Activated T-helper 1 cell treated with anti-CD3 and anti-CD28 coated beads, Interleukin-12 subunit alpha, Interleukin-12 subunit beta, Interleukin-2, Interleukin-4 antibody, amounts not matched to agents 30 ng/mL and 10 ng/mL and 1 ng/mL, durations not matched to agents 14 hours and 24 hours and 36 hours (primary cell): Measurements from ENCODE around the gene DNAJC10. TPM values are rescaled to one million over a fixed set of nuclear protein-coding genes. Genes with fewer than 3 reads are reported as not detected.
"Not testable (repeated sequence)": the region's sequence is repeated elsewhere in the genome, so short reads cannot be mapped to it uniquely, and the experiment has no call there.

ENCODE experiments used
- DNase-seq: peaks from one replicate; pipeline ENCODE4 v3.0.0; 2021; ENCODE audit warnings: low spot score
- H3K27ac Mint-ChIP-seq: one replicate; pipeline ENCODE4 v1.8.0; 2021; ENCODE audit warnings: mild to moderate bottlenecking, mixed read lengths
- H3K27me3 Mint-ChIP-seq: one replicate; pipeline ENCODE4 v1.8.0; 2022; ENCODE audit warnings: mild to moderate bottlenecking, moderate library complexity, mixed read lengths; ENCODE audit not compliant: insufficient read depth
- H3K36me3 Mint-ChIP-seq: one replicate; pipeline ENCODE4 v1.8.0; 2021; ENCODE audit warnings: low read depth, mixed read lengths
- H3K4me1 Mint-ChIP-seq: one replicate; pipeline ENCODE4 v1.8.0; 2021; ENCODE audit warnings: low read depth, mixed read lengths
- H3K4me3 Mint-ChIP-seq: one replicate; pipeline ENCODE4 v1.8.0; 2021; ENCODE audit warnings: mild to moderate bottlenecking, moderate library complexity, mixed read lengths
- H3K9me3 Mint-ChIP-seq: one replicate; pipeline ENCODE4 v1.8.0; 2021; ENCODE audit warnings: mixed read lengths
- intact Hi-C: fragments of 100-400 bp; cut with micrococcal nuclease; formaldehyde crosslinking; loops from one replicate; pipeline ENCODE4 v1.15.1; 2024
- total RNA-seq: library from RNA; stranded (reverse); gene quantifications from 2 replicates; pipeline ENCODE4 v1.2.3, GENCODE V29; 2022

The DNAJC10 gene
- total RNA-seq, 1 donor from 2014 or later, result 69.5 TPM

GRCh38 chr2:182706751-182707150 lies 9.3 kb upstream of the DNAJC10 start:
- no peaks in the 10 kb centered on the region for H3K9me3 Mint-ChIP-seq
- H3K4me1 Mint-ChIP-seq, result no peaks in the 10 kb centered on the region
- intact Hi-C loops, result no loop called here
- H3K4me3 Mint-ChIP-seq, result no peak overlapping the region
- H3K27me3 Mint-ChIP-seq, result peaks cover 38% of the 10 kb centered on the region
- H3K27ac Mint-ChIP-seq, result no peak overlapping the region
- DNase-seq, result no peak
- no peaks in the 10 kb centered on the region for H3K36me3 Mint-ChIP-seq

DNA sequence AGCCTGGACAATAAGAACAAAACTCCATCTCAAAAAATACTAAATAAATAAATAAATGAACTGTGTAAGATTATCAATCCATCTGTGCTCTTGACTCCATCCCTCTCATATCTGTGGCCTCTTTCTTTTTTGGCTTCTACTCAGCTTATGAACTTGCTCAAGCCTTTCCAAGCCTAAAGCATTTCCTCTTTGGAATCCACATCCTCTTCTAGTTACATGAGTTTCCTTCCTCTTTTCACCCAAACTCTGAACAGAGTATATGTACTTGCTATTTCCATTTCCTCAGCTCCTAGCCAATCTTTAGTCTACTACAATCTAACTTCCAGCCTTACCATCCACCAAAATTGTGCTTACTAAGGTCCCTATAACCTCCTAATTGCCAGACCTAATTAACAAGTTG lies 2.5 kb upstream of the DNAJC10 start:
- Mint-ChIP-seq H3K27me3 (peaks cover 14% of the 10 kb centered on the region), H3K9me3 (no peaks in the 10 kb centered on the region), H3K4me1 (no peaks in the 10 kb centered on the region), H3K4me3 (no peak overlapping the region), H3K36me3 (no peaks in the 10 kb centered on the region), H3K27ac (no peak overlapping the region)
- no peak for DNase-seq
- intact Hi-C loops, result no loop called here

- no peaks in the 10 kb centered on the region for H3K36me3 Mint-ChIP-seq
- DNase-seq, result no peak
- intact Hi-C loops, result loop anchor here (1.0 to 5.0 kb wide), 3 partner anchors 237 to 409 kb away; partner anchors contain the start of genes DUSP19 and NUP35
Observed at GRCh38 chr2:182715121-182715891, 751 bp upstream of the DNAJC10 start.

GRCh38 chr2:182716650-182716979 lies 558 bp downstream of the DNAJC10 start:
- intact Hi-C loops, result loop anchor here (1.0 to 5.0 kb wide), 5 partner anchors 50 to 1738 kb away; partner anchors contain the start of genes DUSP19 and NCKAP1
- DNase-seq, result peak; percentile 5
- Mint-ChIP-seq H3K4me1 (no peaks in the 10 kb centered on the region), H3K27ac (no peak overlapping the region), H3K36me3 (peaks cover 4% of the 10 kb centered on the region), H3K4me3 (no peak overlapping the region), H3K27me3 (peaks cover 5% of the 10 kb centered on the region), H3K9me3 (no peaks in the 10 kb centered on the region)

More at GRCh38 chr2:182715121-182715891, 751 bp upstream of the DNAJC10 start:
- Mint-ChIP-seq H3K27me3 (peaks cover 11% of the 10 kb centered on the region), H3K4me3 (no peak overlapping the region), H3K9me3 (no peaks in the 10 kb centered on the region), H3K27ac (no peak overlapping the region), H3K4me1 (no peaks in the 10 kb centered on the region)

DNA sequence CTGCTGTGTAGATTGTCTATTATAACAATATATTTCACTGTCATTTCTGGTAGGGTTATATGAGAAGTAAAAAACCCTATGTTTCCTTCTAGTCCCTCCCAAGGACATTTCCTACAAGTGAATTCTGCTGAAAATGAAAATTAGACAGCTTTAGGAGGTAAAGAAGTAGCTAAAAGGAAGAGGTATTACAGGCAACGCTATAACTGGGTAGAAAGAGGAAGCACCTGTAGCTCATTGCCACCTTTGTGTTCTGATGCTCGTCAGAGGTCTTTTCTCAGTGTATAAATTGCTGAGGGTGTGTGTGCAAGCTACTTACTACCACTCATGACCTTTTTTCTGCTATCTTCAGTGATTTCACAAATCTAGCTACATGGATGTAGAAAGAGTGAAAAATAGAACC lies 1.4 kb downstream of the DNAJC10 start:
- H3K9me3 Mint-ChIP-seq, result no peaks in the 10 kb centered on the region
- H3K27me3 Mint-ChIP-seq, result peaks cover 5% of the 10 kb centered on the region
- intact Hi-C loops, result loop anchor here (2.0 to 5.0 kb wide), 3 partner anchors 51 to 1739 kb away; partner anchors contain the start of gene DUSP19
- DNase-seq, result no peak
- no peak overlapping the region for H3K27ac Mint-ChIP-seq
- H3K4me1 Mint-ChIP-seq, result no peaks in the 10 kb centered on the region
- no peak overlapping the region for H3K4me3 Mint-ChIP-seq
- peaks cover 4% of the 10 kb centered on the region for H3K36me3 Mint-ChIP-seq

- intact Hi-C loops, result loop anchor here (2.0 to 5.0 kb wide), 3 partner anchors 51 to 1739 kb away; partner anchors contain the start of gene DUSP19
- Mint-ChIP-seq H3K4me3 (no peak overlapping the region), H3K36me3 (peaks cover 4% of the 10 kb centered on the region)
Observed at GRCh38 chr2:182717816-182718215, 1.8 kb downstream of the DNAJC10 start.

DNA sequence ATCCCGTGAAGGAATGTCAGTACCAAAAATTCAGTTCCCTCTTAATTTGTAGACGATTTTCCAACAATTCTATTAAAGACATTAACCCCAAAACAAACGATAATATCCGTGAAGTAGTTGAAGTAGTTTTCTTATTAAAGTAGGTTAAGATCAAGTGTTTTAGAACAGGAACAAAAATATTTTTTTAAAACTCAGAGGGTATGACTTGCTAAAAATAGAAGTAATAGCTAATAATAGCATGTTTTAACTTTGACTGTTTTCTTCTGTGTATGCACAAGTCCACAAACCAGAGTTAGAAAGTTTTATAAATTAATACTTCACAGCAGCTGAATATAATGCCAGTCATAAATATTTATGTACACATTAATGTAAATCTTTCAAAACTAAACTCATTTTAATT lies 2.4 kb downstream of the DNAJC10 start:
- DNase-seq, result no peak
- Mint-ChIP-seq H3K27ac (no peak overlapping the region), H3K27me3 (peaks cover 3% of the 10 kb centered on the region), H3K9me3 (no peaks in the 10 kb centered on the region), H3K4me3 (no peak overlapping the region), H3K4me1 (no peaks in the 10 kb centered on the region), H3K36me3 (peaks cover 7% of the 10 kb centered on the region)
- intact Hi-C loops, result loop anchor here (5.0 kb wide), 1 partner anchor 359 kb away; the partner anchor contains the start of gene DUSP19

More at GRCh38 chr2:182717816-182718215, 1.8 kb downstream of the DNAJC10 start:
- H3K27me3 Mint-ChIP-seq, result peaks cover 5% of the 10 kb centered on the region
- H3K9me3 Mint-ChIP-seq, result no peaks in the 10 kb centered on the region
- no peak overlapping the region for H3K27ac Mint-ChIP-seq
- no peaks in the 10 kb centered on the region for H3K4me1 Mint-ChIP-seq
- no peak for DNase-seq

DNA sequence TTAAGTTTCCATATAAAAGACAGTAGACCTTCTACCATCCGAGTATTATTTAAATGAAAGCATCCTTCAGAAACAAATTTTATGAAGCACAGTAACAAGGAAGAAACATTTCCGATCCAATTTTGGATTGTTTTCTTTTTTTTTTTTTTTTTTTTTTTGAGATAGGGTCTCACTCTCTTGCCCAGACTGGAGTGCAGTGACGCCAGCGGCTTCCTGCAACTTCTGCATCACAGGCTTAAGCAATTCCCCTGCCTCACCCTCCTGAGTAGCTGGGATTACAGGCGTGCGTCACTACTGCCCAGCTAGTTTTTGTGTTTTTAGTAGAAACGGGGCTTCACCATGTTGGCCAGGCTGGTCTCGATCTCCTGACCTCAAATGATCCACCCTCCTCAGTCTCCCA lies 3.1 kb downstream of the DNAJC10 start:
- peaks cover 10% of the 10 kb centered on the region for H3K36me3 Mint-ChIP-seq
- not testable (repeated sequence) for DNase-seq, H3K4me3 Mint-ChIP-seq, H3K4me1 Mint-ChIP-seq, H3K27ac Mint-ChIP-seq, H3K27me3 Mint-ChIP-seq, H3K9me3 Mint-ChIP-seq
- intact Hi-C loops, result loop anchor here (5.0 kb wide), 1 partner anchor 358 kb away; the partner anchor contains the start of gene DUSP19

DNA sequence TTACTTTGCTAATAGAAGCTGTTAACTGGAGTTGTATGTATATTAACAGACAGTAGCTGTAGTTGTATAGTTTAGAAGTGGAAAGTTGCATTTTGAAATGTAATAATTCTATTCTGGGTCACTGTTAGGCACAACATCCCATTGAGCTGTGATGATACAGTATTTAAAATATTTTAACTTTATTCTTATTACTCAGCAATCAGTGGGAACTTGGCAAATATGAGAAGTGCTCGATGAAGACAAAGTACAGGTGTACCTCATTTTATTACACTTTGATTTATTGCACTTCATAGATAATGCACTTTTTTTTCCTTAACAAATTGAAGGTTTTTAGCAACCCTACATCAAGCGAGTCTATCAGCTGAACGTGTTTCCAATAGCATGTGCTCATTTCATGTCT lies 8.6 kb downstream of the DNAJC10 start:
- peaks cover 28% of the 10 kb centered on the region for H3K36me3 Mint-ChIP-seq
- no peaks in the 10 kb centered on the region for H3K27me3 Mint-ChIP-seq
- H3K27ac Mint-ChIP-seq, result no peak overlapping the region
- H3K4me1 Mint-ChIP-seq, result no peaks in the 10 kb centered on the region
- no peak for DNase-seq
- no peaks in the 10 kb centered on the region for H3K9me3 Mint-ChIP-seq
- H3K4me3 Mint-ChIP-seq, result no peak overlapping the region
- intact Hi-C loops, result no loop called here

DNA sequence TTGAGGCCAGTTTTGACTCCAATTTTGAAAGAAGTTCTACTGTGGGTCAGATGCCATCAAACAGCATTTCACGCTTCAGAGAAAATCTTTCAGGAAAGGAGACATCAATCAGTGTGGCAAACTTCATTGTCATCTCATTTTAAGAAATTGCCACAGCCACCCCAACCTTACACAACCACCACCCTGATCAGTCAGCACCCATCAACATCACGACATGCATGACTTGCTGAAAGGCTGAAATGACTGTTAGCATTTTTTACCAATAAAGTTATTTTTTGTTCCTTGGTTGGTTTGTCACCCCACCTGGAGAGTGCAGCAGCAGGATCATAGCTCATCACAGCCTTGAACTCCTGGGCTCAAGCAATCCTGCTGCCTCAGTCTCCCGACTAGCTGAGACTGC lies 10.4 kb downstream of the DNAJC10 start:
- Mint-ChIP-seq H3K9me3 (no peaks in the 10 kb centered on the region), H3K36me3 (peaks cover 31% of the 10 kb centered on the region), H3K4me1 (no peaks in the 10 kb centered on the region), H3K27ac (no peak overlapping the region), H3K4me3 (no peak overlapping the region), H3K27me3 (no peaks in the 10 kb centered on the region)
- DNase-seq, result no peak
- intact Hi-C loops, result no loop called here

- peaks cover 10% of the 10 kb centered on the region for H3K4me1 Mint-ChIP-seq
- H3K4me3 Mint-ChIP-seq, result no peak overlapping the region
- H3K9me3 Mint-ChIP-seq, result no peaks in the 10 kb centered on the region
- intact Hi-C loops, result no loop called here
- no peak for DNase-seq
- H3K27ac Mint-ChIP-seq, result no peak overlapping the region
- no peaks in the 10 kb centered on the region for H3K27me3 Mint-ChIP-seq
- H3K36me3 Mint-ChIP-seq, result peaks cover 42% of the 10 kb centered on the region
Observed at GRCh38 chr2:182728014-182728413, 12.0 kb downstream of the DNAJC10 start.

GRCh38 chr2:182729710-182730339 lies 13.8 kb downstream of the DNAJC10 start:
- Mint-ChIP-seq H3K36me3 (peaks cover 41% of the 10 kb centered on the region), H3K4me1 (peaks cover 13% of the 10 kb centered on the region), H3K27ac (no peak overlapping the region), H3K27me3 (no peaks in the 10 kb centered on the region), H3K9me3 (no peaks in the 10 kb centered on the region), H3K4me3 (no peak overlapping the region)
- DNase-seq, result no peak
- intact Hi-C loops, result no loop called here

- no peaks in the 10 kb centered on the region for H3K27me3 Mint-ChIP-seq
- no peak overlapping the region for H3K4me3 Mint-ChIP-seq
- H3K27ac Mint-ChIP-seq, result no peak overlapping the region
- no peaks in the 10 kb centered on the region for H3K9me3 Mint-ChIP-seq
- peaks cover 13% of the 10 kb centered on the region for H3K4me1 Mint-ChIP-seq
- H3K36me3 Mint-ChIP-seq, result peaks cover 39% of the 10 kb centered on the region
- no peak for DNase-seq
- intact Hi-C loops, result no loop called here
Observed at GRCh38 chr2:182730486-182730885, 14.4 kb downstream of the DNAJC10 start.
